GM12891 (cell line): Measurements from ENCODE around the gene SGTB.

Experiments used
- DNase-seq: peaks from one replicate; pipeline ENCODE4 v3.0.0; 2011; ENCODE audit warnings: low spot score; ENCODE audit not compliant: insufficient read length
- FAIRE-seq: peaks from 2 replicates; lab custom pipeline; 2011; peaks lifted over from hg19 to GRCh38; lab: Jason Lieb, UNC
- PAX5 ChIP-seq: IDR thresholded peaks from 2 replicates; pipeline ENCODE4 v1.6.1; 2011; ENCODE audit warnings: low read length, moderate library complexity, mild to moderate bottlenecking; ENCODE audit not compliant: insufficient read depth, severe bottlenecking
- POLR2A ChIP-seq: IDR thresholded peaks from 2 replicates; pipeline ENCODE4 v1.6.1; 2011; ENCODE audit warnings: low read depth, low read length, control low read depth
- POLR2AphosphoS5 ChIP-seq: IDR thresholded peaks from 2 replicates; pipeline ENCODE4 v1.6.1; 2011; ENCODE audit warnings: low read depth, low read length, control low read depth
- POU2F2 ChIP-seq: IDR thresholded peaks from 2 replicates; pipeline ENCODE4 v1.6.1; 2011; ENCODE audit warnings: low read depth, mild to moderate bottlenecking, control low read depth, low read length, moderate library complexity
- SPI1 ChIP-seq: IDR thresholded peaks from 2 replicates; pipeline ENCODE4 v1.6.1; 2011; ENCODE audit warnings: low read depth, low read length, control low read depth
- TAF1 ChIP-seq: IDR thresholded peaks from 2 replicates; pipeline ENCODE4 v1.6.1; 2011; ENCODE audit warnings: low read depth, low read length, control low read depth

The SGTB gene

DNA sequence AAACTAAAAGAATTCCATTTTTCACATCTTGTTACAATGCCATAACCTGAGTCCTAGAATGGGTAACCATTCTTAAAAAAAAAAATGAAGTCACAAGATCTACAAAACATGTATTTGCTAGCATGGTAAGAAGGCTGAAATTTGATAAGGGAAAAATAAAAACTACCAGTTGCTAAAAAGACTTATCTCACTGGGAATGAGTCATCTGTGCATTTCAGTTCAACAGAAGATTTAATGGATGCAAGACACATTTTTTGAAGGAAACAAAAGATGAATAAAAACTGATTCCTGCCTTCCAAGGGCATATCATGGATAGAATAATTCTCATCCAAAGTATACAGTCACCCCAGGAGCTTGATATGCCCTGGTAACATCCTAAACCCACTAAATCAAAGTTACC, 47.2 kb downstream of the SGTB start:
- no peak for DNase-seq
- TF ChIP-seq TAF1 (no peak), SPI1 (no peak), POU2F2 (no peak), PAX5 (no peak), POLR2AphosphoS5 (no peak), POLR2A (no peak)
- no peak for FAIRE-seq

DNA sequence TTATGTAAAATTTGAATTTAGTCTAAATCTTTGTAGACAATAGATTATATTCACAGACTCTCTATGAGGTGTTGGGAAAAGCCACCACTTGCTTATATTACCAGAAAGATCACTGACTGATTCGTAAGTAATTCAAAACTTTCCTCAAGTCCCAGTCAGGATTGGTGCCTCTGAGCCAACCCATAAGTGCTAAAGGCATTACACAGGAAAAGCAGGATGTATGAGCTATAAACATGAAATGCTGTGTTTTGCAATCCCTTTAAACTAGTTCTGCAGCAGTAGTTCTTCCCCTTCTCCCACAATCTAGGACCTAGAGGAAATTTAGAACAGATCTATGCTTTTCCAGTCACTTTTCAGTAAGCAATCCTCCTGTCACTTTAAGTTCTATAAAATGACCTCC, 49.1 kb downstream of the SGTB start:
- no peak for DNase-seq
- FAIRE-seq = no peak
- TF ChIP-seq TAF1 (no peak), SPI1 (no peak), POLR2A (no peak), POU2F2 (no peak)

DNA sequence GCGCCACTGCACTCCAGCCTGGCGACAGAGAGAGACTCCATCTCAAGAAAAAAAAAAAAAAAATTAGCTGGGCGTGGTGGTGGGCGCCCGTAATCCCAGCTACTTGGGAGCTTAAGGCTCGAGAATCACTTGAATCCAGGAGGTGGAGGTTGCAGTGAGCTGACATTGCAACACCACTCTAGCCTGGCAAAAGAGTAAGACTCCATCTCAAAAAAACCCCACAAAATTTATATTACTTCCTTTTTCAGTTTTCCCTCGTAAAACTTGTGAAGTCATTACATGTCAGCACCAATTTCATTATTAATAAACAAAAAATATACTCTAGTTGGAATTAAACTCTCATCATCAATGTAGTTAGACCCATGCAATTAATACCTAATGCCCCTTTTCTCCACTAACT, 53.2 kb downstream of the SGTB start:
- TF ChIP-seq PAX5 = no peak
- no peak for TF ChIP-seq SPI1
- no peak for TF ChIP-seq TAF1
- no peak for TF ChIP-seq POLR2A
- TF ChIP-seq POLR2AphosphoS5 = no peak
- TF ChIP-seq POU2F2 = no peak
- DNase-seq (no peak), FAIRE-seq (no peak)

DNA sequence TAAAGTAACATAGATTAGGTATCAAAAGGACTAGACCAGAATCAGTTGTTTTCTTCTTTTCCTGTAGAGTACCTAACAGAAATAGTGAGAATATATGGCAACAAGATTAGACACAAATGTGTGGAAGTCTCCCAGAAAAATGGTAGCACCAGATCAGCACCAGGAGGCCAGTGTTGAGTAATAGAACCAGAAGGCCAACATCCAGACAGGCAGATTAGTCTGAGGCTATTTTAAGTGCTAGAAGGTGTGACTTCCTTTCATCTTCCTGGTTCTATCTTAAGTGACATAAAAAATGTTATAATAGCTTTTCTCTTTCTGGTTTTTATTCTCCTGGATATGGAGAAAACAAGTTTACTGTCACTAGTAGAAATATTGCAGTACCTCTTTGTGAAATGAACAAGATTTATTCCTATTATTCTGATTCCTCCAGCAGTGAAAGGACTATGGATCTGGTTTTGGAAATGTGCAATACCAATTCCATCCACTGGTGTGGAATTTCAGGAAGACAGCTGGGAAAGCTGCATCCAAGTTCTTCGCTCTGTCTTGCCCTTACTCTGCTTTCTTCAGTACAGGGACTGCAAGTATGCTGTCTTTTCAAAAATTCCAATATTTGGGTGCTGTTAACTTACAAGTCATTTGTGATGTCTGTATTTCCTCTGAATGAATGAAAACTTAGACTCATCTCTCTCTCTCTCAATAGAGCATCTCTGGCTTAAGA, 57.9 kb downstream of the SGTB start:
- TF ChIP-seq POU2F2 (no peak), SPI1 (no peak), PAX5 (no peak), TAF1 (no peak), POLR2A (no peak), POLR2AphosphoS5 (no peak)
- no peak for DNase-seq
- FAIRE-seq = no peak

DNA sequence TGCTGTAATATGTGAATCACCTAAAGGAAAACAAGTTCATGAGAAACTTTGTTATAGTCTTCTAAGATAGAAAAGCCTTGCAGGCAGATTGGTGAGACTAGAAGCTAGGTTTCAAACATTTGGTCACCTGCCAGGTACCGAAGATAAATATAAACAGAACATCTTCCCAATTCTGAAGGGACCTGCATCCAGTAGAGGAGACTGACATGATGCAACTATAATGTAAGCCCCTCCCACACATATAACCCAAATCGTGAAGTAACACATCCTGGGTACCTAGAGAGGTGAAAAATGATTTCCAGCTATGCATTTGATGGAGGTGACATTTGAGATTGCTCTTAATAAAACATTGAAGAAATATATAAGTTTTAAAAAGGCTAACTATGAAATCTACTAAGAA, 67.2 kb downstream of the SGTB start:
- TF ChIP-seq TAF1 (no peak), PAX5 (no peak), SPI1 (no peak), POLR2A (no peak), POLR2AphosphoS5 (no peak), POU2F2 (no peak)
- no peak for FAIRE-seq

DNA sequence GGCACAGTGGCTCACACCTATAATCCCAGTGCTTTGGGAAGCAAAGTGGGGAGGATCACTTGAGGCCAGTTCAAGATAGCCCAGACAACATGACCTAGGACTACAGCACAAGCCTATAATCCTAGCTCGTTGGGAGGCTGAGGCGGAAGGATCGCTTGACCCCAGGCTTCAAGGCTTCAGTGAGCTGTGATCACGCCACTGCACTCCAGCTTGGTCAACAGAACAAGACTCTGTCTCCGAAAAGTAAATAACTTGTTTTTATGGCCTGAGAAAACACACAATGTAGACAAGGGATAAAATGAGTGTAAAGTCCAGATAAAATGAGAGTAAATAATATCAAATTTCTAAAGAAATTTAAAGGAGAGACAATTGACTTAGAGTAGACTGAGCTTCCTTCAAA, 70.8 kb downstream of the SGTB start:
- TF ChIP-seq TAF1 (no peak), POU2F2 (no peak), SPI1 (no peak), PAX5 (no peak), POLR2AphosphoS5 (no peak), POLR2A (no peak)
- FAIRE-seq (no peak), DNase-seq (no peak)

More for the DNA sequence above, 67.2 kb downstream of the SGTB start:
- DNase-seq = no peak

DNA sequence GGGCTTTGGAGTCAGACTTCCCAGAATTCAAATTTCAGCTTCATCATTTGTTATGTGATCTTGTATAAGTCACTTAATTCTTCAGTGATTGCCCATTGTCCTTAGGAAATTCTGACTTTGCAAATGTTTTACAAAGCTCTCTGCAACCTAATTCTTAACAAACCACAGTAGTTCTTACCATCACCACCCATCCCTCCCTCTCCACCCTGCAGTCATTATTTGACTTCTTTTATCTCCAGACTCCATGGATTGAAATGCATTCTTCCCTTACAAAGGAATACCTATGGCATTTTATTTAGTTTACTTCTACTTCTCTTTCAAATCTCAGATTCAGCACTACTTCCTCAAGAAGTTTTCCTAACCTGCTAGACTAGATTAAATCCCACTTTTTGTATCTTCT, 74.0 kb downstream of the SGTB start:
- no peak for TF ChIP-seq SPI1
- no peak for TF ChIP-seq TAF1
- no peak for TF ChIP-seq POLR2A
- TF ChIP-seq POLR2AphosphoS5 = no peak
- no peak for TF ChIP-seq PAX5
- no peak for TF ChIP-seq POU2F2
- DNase-seq (no peak), FAIRE-seq (no peak)

DNA sequence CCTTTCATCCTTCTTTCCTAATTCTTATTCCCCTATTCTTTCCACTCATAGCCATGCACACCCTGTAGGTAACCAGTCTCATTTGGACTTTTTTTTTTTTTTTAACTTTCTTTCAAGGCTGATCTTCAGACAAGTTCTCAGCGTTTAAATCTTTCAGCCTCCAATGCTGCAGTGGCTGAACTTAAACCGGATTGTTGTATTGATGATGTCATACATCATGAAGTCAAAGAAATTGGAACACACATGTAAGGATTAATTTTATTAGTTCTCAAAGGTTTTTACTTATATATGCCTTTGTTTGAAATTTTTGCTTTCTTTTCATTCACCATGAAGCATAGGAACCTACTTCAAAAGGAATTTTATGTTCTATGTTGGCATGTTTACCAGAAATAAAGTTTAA, 75.0 kb downstream of the SGTB start:
- TF ChIP-seq SPI1 (no peak), POLR2A (no peak)
- DNase-seq (no peak), FAIRE-seq (no peak)

DNA sequence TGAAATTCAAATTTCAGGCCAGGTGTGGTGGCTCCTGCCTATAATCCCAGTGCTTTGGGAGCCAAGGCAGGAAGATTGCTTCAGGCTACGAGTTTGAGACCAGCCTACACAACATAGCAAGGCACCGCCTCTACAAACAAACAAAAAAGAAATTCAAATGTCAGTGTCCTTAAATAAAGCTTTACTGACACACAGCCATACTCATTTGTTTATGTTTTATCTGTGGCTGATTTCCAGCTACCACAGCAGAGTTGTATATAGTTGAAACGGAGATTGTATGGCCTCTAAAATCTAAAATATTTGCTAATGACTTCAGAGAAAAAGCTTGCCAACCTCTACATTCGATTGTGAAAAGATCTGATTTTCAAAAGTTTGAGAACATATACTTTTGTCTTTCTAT, 81.7 kb downstream of the SGTB start:
- FAIRE-seq (no peak), DNase-seq (no peak)
- TF ChIP-seq TAF1 = no peak
- TF ChIP-seq PAX5 = no peak
- TF ChIP-seq SPI1 = no peak
- TF ChIP-seq POU2F2 = no peak
- TF ChIP-seq POLR2A = no peak
- no peak for TF ChIP-seq POLR2AphosphoS5

DNA sequence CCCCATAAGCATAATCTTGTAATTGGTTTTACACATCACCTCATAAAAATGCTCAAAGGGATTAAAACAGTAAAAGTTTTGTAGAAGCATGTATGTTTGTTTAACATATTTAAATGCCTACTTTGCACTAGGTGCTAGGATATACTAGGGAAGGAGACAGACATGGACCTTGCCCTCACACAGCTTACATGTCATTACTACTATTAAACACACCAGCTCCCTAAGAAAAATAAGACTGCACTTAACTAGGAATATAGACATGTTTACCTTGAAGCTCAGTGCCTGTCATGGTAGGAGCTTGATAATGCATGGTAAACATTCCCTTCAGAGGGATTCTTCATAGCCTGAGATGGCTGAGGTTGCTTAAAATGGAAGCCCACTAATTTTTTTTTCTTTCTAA, 90.9 kb downstream of the SGTB start:
- FAIRE-seq = no peak
- TF ChIP-seq POLR2A (no peak), SPI1 (no peak), PAX5 (no peak), POU2F2 (no peak), TAF1 (no peak), POLR2AphosphoS5 (no peak)
- DNase-seq = no peak
